ENCODE data around the gene NMNAT3.

The NMNAT3 gene

GRCh38 chr3:139558351-139559266, 119.2 kb downstream of the NMNAT3 start:
- Histone ChIP-seq H3K4me3 (ENCODE audit: low read length) (no peak overlapping the region), H3K27me3 (ENCODE audit: control insufficient read depth, insufficient read depth, low read length) (no peaks in the 10 kb centered on the region), H3K36me3 (ENCODE audit: control insufficient read depth, low read depth, low read length) (no peaks in the 10 kb centered on the region), H3K4me1 (ENCODE audit: control insufficient read depth, low read depth, low read length) (no peaks in the 10 kb centered on the region), H3K9ac (ENCODE audit: low read length) (no peak overlapping the region), H3K27ac (ENCODE audit: low read length) (no peak overlapping the region), H3K9me3 (ENCODE audit: control insufficient read depth, low read depth, low read length) (no peaks in the 10 kb centered on the region)

- H3K27me3 ChIP-seq (ENCODE audit: control insufficient read depth, insufficient read depth, low read length): no peaks in the 10 kb centered on the region
- no peaks in the 10 kb centered on the region for H3K36me3 ChIP-seq (ENCODE audit: control insufficient read depth, low read depth, low read length)
- no peak overlapping the region for H3K27ac ChIP-seq (ENCODE audit: low read length)
- H3K9me3 ChIP-seq (ENCODE audit: control insufficient read depth, low read depth, low read length): no peaks in the 10 kb centered on the region
- H3K4me1 ChIP-seq (ENCODE audit: control insufficient read depth, low read depth, low read length): no peaks in the 10 kb centered on the region
- H3K9ac ChIP-seq (ENCODE audit: low read length): no peak overlapping the region
- no peak overlapping the region for H3K4me3 ChIP-seq (ENCODE audit: low read length)
Observed at GRCh38 chr3:139557041-139557440, 120.7 kb downstream of the NMNAT3 start.

GRCh38 chr3:139555249-139555648, 122.5 kb downstream of the NMNAT3 start:
- H3K27me3 ChIP-seq (ENCODE audit: control insufficient read depth, insufficient read depth, low read length): no peaks in the 10 kb centered on the region
- no peak overlapping the region for H3K27ac ChIP-seq (ENCODE audit: low read length)
- no peaks in the 10 kb centered on the region for H3K9me3 ChIP-seq (ENCODE audit: control insufficient read depth, low read depth, low read length)
- H3K4me1 ChIP-seq (ENCODE audit: control insufficient read depth, low read depth, low read length): no peaks in the 10 kb centered on the region
- H3K36me3 ChIP-seq (ENCODE audit: control insufficient read depth, low read depth, low read length): no peaks in the 10 kb centered on the region
- H3K9ac ChIP-seq (ENCODE audit: low read length): no peak overlapping the region
- H3K4me3 ChIP-seq (ENCODE audit: low read length): no peak overlapping the region

GRCh38 chr3:139554628-139555027, 123.1 kb downstream of the NMNAT3 start:
- Histone ChIP-seq H3K9me3 (ENCODE audit: control insufficient read depth, low read depth, low read length) (no peaks in the 10 kb centered on the region), H3K4me1 (ENCODE audit: control insufficient read depth, low read depth, low read length) (no peaks in the 10 kb centered on the region), H3K27ac (ENCODE audit: low read length) (no peak overlapping the region), H3K9ac (ENCODE audit: low read length) (no peak overlapping the region), H3K36me3 (ENCODE audit: control insufficient read depth, low read depth, low read length) (no peaks in the 10 kb centered on the region), H3K4me3 (ENCODE audit: low read length) (no peak overlapping the region), H3K27me3 (ENCODE audit: control insufficient read depth, insufficient read depth, low read length) (no peaks in the 10 kb centered on the region)

- Histone ChIP-seq H3K27ac (ENCODE audit: low read length) (no peak overlapping the region), H3K9me3 (ENCODE audit: control insufficient read depth, low read depth, low read length) (no peaks in the 10 kb centered on the region), H3K4me3 (ENCODE audit: low read length) (no peak overlapping the region), H3K36me3 (ENCODE audit: control insufficient read depth, low read depth, low read length) (no peaks in the 10 kb centered on the region), H3K4me1 (ENCODE audit: control insufficient read depth, low read depth, low read length) (no peaks in the 10 kb centered on the region), H3K9ac (ENCODE audit: low read length) (no peak overlapping the region), H3K27me3 (ENCODE audit: control insufficient read depth, insufficient read depth, low read length) (no peaks in the 10 kb centered on the region)
Observed at GRCh38 chr3:139552632-139553365, 125.0 kb downstream of the NMNAT3 start.

- Histone ChIP-seq H3K27ac (ENCODE audit: low read length) (no peak overlapping the region), H3K9ac (ENCODE audit: low read length) (no peak overlapping the region), H3K4me1 (ENCODE audit: control insufficient read depth, low read depth, low read length) (peaks cover 4% of the 10 kb centered on the region), H3K36me3 (ENCODE audit: control insufficient read depth, low read depth, low read length) (no peaks in the 10 kb centered on the region), H3K27me3 (ENCODE audit: control insufficient read depth, insufficient read depth, low read length) (no peaks in the 10 kb centered on the region), H3K4me3 (ENCODE audit: low read length) (no peak overlapping the region), H3K9me3 (ENCODE audit: control insufficient read depth, low read depth, low read length) (no peaks in the 10 kb centered on the region)
Observed at GRCh38 chr3:139548801-139549200, 129.0 kb downstream of the NMNAT3 start.

- H3K27me3 ChIP-seq (ENCODE audit: control insufficient read depth, insufficient read depth, low read length): no peaks in the 10 kb centered on the region
- no peak overlapping the region for H3K9ac ChIP-seq (ENCODE audit: low read length)
- H3K4me1 ChIP-seq (ENCODE audit: control insufficient read depth, low read depth, low read length): peaks cover 4% of the 10 kb centered on the region
- no peaks in the 10 kb centered on the region for H3K9me3 ChIP-seq (ENCODE audit: control insufficient read depth, low read depth, low read length)
- H3K36me3 ChIP-seq (ENCODE audit: control insufficient read depth, low read depth, low read length): no peaks in the 10 kb centered on the region
- H3K4me3 ChIP-seq (ENCODE audit: low read length): no peak overlapping the region
- H3K27ac ChIP-seq (ENCODE audit: low read length): no peak overlapping the region
Observed at GRCh38 chr3:139547666-139548065, 130.1 kb downstream of the NMNAT3 start.

GRCh38 chr3:139546772-139547171, 131.0 kb downstream of the NMNAT3 start:
- Histone ChIP-seq H3K9ac (ENCODE audit: low read length) (no peak overlapping the region), H3K4me3 (ENCODE audit: low read length) (no peak overlapping the region), H3K27me3 (ENCODE audit: control insufficient read depth, insufficient read depth, low read length) (peaks cover under 1% of the 10 kb centered on the region), H3K9me3 (ENCODE audit: control insufficient read depth, low read depth, low read length) (no peaks in the 10 kb centered on the region), H3K36me3 (ENCODE audit: control insufficient read depth, low read depth, low read length) (no peaks in the 10 kb centered on the region), H3K27ac (ENCODE audit: low read length) (no peak overlapping the region), H3K4me1 (ENCODE audit: control insufficient read depth, low read depth, low read length) (peaks cover 4% of the 10 kb centered on the region)

- no peak overlapping the region for H3K4me3 ChIP-seq (ENCODE audit: low read length)
- peaks cover 19% of the 10 kb centered on the region for H3K4me1 ChIP-seq (ENCODE audit: control insufficient read depth, low read depth, low read length)
- H3K9ac ChIP-seq (ENCODE audit: low read length): no peak overlapping the region
- no peak overlapping the region for H3K27ac ChIP-seq (ENCODE audit: low read length)
- no peaks in the 10 kb centered on the region for H3K9me3 ChIP-seq (ENCODE audit: control insufficient read depth, low read depth, low read length)
- no peaks in the 10 kb centered on the region for H3K36me3 ChIP-seq (ENCODE audit: control insufficient read depth, low read depth, low read length)
- H3K27me3 ChIP-seq (ENCODE audit: control insufficient read depth, insufficient read depth, low read length): peaks cover 36% of the 10 kb centered on the region
Observed at GRCh38 chr3:139541532-139542288, 136.1 kb downstream of the NMNAT3 start.

GRCh38 chr3:139540651-139541531, 136.9 kb downstream of the NMNAT3 start:
- peaks cover 16% of the 10 kb centered on the region for H3K4me1 ChIP-seq (ENCODE audit: control insufficient read depth, low read depth, low read length)
- no peak overlapping the region for H3K27ac ChIP-seq (ENCODE audit: low read length)

More at GRCh38 chr3:139540651-139541531, 136.9 kb downstream of the NMNAT3 start:
- Histone ChIP-seq H3K4me3 (ENCODE audit: low read length) (peak overlapping the region; percentile 83), H3K27me3 (ENCODE audit: control insufficient read depth, insufficient read depth, low read length) (peaks cover 36% of the 10 kb centered on the region), H3K36me3 (ENCODE audit: control insufficient read depth, low read depth, low read length) (no peaks in the 10 kb centered on the region), H3K9ac (ENCODE audit: low read length) (peak overlapping the region; percentile 86), H3K9me3 (ENCODE audit: control insufficient read depth, low read depth, low read length) (no peaks in the 10 kb centered on the region)
